Neutrophil (primary cell): Measurements from ENCODE around the gene LIMK2.

Experiments used
- H3K27ac ChIP-seq: fragments of 200-600 bp; sonication (generic); 2 replicates; pipeline ENCODE4 v1.5.1; 2016; ENCODE audit warnings: mild to moderate bottlenecking, moderate library complexity
- H3K27me3 ChIP-seq: fragments of 200-600 bp; sonication (generic); 2 replicates; pipeline ENCODE4 v1.6.0; 2016; ENCODE audit warnings: mild to moderate bottlenecking
- H3K36me3 ChIP-seq: fragments of 200-600 bp; sonication (generic); 2 replicates; pipeline ENCODE4 v1.5.1; 2017
- H3K4me1 ChIP-seq, 2 experiments: fragments of 200-600 bp in 1 of 2; sonication (generic) in 1 of 2; 1 replicate in 1 of 2; 2 replicates in 1 of 2; pipeline versions ENCODE4 v1.5.1 to v1.6.1; 2013 to 2016; ENCODE audit warnings: low read depth in 1 of 2, low read length in 1 of 2, mild to moderate bottlenecking in 1 of 2, moderate library complexity in 1 of 2; ENCODE audit not compliant: control insufficient read depth in 1 of 2, insufficient read depth in 1 of 2
- H3K4me3 ChIP-seq, 2 experiments: fragments of 200-600 bp in 1 of 2; sonication (generic) in 1 of 2; 1 replicate in 1 of 2; 2 replicates in 1 of 2; pipeline ENCODE4 v1.5.1; 2013 to 2016; ENCODE audit warnings: low read depth in 1 of 2, low read length in 1 of 2, mild to moderate bottlenecking in 1 of 2, moderate library complexity in 1 of 2
- H3K9me3 ChIP-seq: fragments of 200-600 bp; sonication (generic); 2 replicates; pipeline ENCODE4 v1.5.1; 2016
- CTCF ChIP-seq: fragments of 200-600 bp; sonication (generic); IDR thresholded peaks from 2 replicates; pipeline ENCODE4 v1.5.1; 2016; ENCODE audit warnings: antibody characterized with exemption

The LIMK2 gene

DNA sequence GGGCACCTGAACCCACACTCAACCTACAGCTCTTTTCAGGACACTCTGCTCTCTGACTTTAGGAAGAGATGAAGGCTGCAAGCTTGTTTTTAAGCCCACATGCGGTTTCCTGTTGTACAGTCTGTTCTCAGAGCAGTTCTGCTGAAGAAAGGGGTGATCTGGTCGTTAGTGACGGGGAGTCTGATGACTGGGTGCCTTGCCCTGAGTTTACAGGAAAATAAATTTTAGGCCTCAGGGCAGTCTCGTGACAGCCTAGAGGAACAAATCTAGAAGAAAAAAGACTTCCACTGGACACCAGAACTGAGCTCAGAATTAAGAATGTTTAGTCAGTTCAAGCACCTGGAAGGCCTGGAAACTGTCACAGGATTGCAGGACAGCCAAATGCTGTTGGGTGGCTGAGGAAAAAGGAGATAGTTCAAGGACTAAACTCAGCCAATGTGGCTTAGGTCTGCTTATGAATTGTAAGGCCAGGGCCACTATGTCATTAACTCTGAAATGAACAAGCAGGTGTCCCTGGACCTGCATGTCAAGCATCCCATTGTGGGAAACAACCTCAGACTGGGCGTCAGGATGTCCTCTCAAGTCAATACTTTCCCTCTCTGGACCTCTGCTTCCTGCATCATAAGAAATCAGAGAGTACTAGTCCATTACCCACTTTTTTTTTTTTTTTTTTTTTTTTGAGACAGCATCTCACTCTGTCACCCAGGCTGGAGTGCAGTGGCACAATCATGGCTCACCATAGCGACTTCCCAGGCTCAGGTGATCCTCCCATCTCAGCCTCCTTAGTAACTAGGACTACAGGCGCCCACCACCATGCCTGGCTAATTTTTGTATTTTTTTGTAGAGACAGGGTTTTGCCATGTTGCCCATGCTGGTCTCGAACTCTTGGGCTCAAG is 74.5 kb downstream of the LIMK2 start:
- H3K4me1 ChIP-seq, result peaks cover 40 to 49% of the 10 kb centered on the region in 2 experiments
- peaks cover 36% of the 10 kb centered on the region for H3K36me3 ChIP-seq
- H3K9me3 ChIP-seq, result no peaks in the 10 kb centered on the region
- peak overlapping the region; percentile 55 for H3K27ac ChIP-seq
- no peak for TF ChIP-seq CTCF
- H3K27me3 ChIP-seq, result peaks cover 8% of the 10 kb centered on the region
- no peak overlapping the region for H3K4me3 ChIP-seq

DNA sequence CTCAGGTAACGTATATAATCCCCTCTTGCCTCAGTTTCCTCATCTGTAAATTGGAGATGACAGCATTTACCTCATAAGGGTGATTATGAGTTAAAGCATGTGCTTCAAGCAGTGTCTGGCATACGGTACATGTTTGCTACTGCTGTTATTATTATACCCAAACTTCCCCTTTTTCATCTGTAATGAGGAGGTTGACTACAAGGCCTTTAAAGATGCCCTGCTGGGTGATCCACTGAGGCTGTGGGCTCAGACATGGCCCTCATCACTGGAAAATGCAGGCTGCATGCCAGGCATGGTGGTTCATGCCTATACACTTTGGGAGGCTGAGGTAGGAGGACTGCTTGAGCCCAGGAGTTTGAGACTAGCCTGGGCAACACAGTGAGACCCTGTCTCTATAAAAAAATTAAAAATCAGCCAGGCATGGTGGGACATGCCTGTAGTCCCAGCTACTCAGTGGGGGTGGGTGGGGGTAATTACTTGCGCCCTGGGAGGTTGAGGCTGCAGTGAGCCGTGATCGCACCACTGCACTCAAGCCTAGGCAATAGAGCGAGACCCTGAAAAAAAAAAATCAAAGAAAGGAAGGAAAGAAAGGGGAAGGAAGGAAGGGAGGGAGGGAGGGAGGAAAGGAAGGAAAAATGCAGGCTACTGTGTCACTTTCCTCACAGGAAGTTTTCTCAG is 75.9 kb downstream of the LIMK2 start:
- peaks cover 23% of the 10 kb centered on the region for H3K36me3 ChIP-seq
- peaks cover 52 to 59% of the 10 kb centered on the region in 2 experiments for H3K4me1 ChIP-seq
- peak overlapping the region in 1 of 2 experiments; percentile 87 for H3K4me3 ChIP-seq
- no peak for TF ChIP-seq CTCF
- H3K9me3 ChIP-seq, result no peaks in the 10 kb centered on the region
- peaks cover 21% of the 10 kb centered on the region for H3K27me3 ChIP-seq
- H3K27ac ChIP-seq, result peak overlapping the region; percentile 99

DNA sequence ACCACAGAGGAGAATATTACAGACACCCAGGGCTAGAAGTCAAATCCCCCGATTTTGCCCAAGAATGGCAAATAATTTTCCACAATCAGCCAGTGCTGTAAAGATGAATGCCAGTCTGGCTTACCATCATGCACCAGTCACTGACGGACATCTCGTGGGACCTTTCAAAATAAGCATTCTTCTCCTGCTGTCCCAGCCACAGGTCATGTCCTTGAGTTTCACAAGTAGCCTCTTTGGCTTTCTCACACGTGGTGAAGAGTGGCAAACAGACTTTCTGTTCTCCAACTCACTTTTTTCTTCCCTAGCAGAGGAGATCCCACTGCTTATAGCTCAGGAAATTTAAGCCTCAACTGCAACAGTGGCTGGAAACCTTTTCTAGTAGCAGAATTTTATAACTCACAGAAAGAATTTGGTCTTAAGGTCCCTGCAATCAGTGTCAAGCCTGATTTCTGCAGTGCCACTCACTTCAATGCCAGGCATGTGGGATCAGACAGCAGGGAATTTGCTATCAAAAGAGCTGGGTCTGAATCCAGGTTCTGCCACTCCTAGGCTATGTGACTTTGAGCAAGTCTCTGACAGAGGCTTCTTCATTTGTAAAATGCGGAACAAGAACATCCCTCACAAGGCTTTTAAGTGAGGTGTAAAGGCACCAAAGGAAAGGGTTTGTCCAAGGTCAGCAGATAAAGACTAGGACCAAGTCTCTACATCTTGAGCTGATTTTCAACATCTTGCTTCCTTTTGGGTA is 76.6 kb downstream of the LIMK2 start:
- H3K4me1 ChIP-seq, result peaks cover 52 to 59% of the 10 kb centered on the region in 2 experiments
- H3K27ac ChIP-seq, result peak overlapping the region; percentile 99
- H3K27me3 ChIP-seq, result peaks cover 27% of the 10 kb centered on the region
- no peaks in the 10 kb centered on the region for H3K9me3 ChIP-seq
- no peak for TF ChIP-seq CTCF
- H3K36me3 ChIP-seq, result peaks cover 17% of the 10 kb centered on the region
- H3K4me3 ChIP-seq, result peak overlapping the region; percentile 87

GRCh38 chr22:31289344-31289743 is 77.2 kb downstream of the LIMK2 start:
- H3K4me3 ChIP-seq, result peak overlapping the region; percentile 87
- peaks cover 30% of the 10 kb centered on the region for H3K27me3 ChIP-seq
- peaks cover 10% of the 10 kb centered on the region for H3K36me3 ChIP-seq
- peak overlapping the region; percentile 99 for H3K27ac ChIP-seq
- H3K9me3 ChIP-seq, result no peaks in the 10 kb centered on the region
- peaks cover 52 to 59% of the 10 kb centered on the region in 2 experiments for H3K4me1 ChIP-seq
- no peak for TF ChIP-seq CTCF
